ENCODE data around the gene UNC79.

UNC79 gene

GRCh38 chr14:93655078-93655750, 224.5 kb downstream of the UNC79 start:
- Histone ChIP-seq H3K4me3 (ENCODE audit: low read depth, low read length) (no peak overlapping the region), H3K27ac (no peak overlapping the region), H3K27me3 (replicated peaks) (no peaks in the 10 kb centered on the region), H3K36me3 (replicated peaks) (no peaks in the 10 kb centered on the region)
- TF ChIP-seq, protein P1, sequence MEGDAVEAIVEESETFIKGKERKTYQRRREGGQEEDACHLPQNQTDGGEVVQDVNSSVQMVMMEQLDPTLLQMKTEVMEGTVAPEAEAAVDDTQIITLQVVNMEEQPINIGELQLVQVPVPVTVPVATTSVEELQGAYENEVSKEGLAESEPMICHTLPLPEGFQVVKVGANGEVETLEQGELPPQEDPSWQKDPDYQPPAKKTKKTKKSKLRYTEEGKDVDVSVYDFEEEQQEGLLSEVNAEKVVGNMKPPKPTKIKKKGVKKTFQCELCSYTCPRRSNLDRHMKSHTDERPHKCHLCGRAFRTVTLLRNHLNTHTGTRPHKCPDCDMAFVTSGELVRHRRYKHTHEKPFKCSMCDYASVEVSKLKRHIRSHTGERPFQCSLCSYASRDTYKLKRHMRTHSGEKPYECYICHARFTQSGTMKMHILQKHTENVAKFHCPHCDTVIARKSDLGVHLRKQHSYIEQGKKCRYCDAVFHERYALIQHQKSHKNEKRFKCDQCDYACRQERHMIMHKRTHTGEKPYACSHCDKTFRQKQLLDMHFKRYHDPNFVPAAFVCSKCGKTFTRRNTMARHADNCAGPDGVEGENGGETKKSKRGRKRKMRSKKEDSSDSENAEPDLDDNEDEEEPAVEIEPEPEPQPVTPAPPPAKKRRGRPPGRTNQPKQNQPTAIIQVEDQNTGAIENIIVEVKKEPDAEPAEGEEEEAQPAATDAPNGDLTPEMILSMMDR (IDR thresholded peaks at IDR 0.05; ENCODE audit: low read depth, low read length, missing control alignments): peak; percentile 53
- DNase-seq: peak; percentile 40
- in situ Hi-C loops (cut with HindIII; ENCODE audit: low pct_ligation_motif_present, low sequenced_read_pairs): no loop called here

GRCh38 chr14:93657875-93658274, 227.1 kb downstream of the UNC79 start:
- in situ Hi-C loops (cut with HindIII; ENCODE audit: low pct_ligation_motif_present, low sequenced_read_pairs): no loop called here
- TF ChIP-seq, protein P1 (IDR thresholded peaks at IDR 0.05; ENCODE audit: low read depth, low read length, missing control alignments): no peak
- Histone ChIP-seq H3K36me3 (replicated peaks) (no peaks in the 10 kb centered on the region), H3K4me3 (ENCODE audit: low read depth, low read length) (no peak overlapping the region), H3K27ac (no peak overlapping the region), H3K27me3 (replicated peaks) (no peaks in the 10 kb centered on the region)
- DNase-seq: no peak

- TF ChIP-seq, protein P1 (IDR thresholded peaks at IDR 0.05; ENCODE audit: low read depth, low read length, missing control alignments): no peak
- no peak for DNase-seq
- H3K4me3 ChIP-seq (ENCODE audit: low read depth, low read length): no peak overlapping the region
- in situ Hi-C loops (cut with HindIII; ENCODE audit: low pct_ligation_motif_present, low sequenced_read_pairs): no loop called here
- H3K27me3 ChIP-seq (replicated peaks): no peaks in the 10 kb centered on the region
- no peaks in the 10 kb centered on the region for H3K36me3 ChIP-seq (replicated peaks)
- H3K27ac ChIP-seq: no peak overlapping the region
Measured at GRCh38 chr14:93663317-93663716, 232.6 kb downstream of the UNC79 start.

DNA sequence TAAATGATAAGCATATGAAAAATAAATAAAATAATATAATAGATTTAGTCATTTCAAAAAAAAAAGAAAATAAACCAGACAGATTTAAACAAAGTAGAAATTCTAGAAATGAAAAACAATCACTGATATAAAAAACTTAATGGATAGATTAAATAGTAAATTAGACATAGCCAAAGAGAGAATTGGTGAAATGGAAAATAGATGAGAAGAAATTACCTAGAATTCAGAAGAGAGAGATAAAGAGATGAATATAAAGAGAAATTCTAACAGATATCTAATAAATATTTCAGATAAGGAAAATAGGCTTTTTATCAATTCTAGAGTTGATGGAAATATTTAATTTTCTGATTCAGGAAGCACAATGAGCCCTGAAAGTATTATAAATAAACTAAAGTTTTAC, 234.4 kb downstream of the UNC79 start:
- no peak overlapping the region for H3K4me3 ChIP-seq (ENCODE audit: low read depth, low read length)
- TF ChIP-seq, protein P1 (IDR thresholded peaks at IDR 0.05; ENCODE audit: low read depth, low read length, missing control alignments): no peak
- no peaks in the 10 kb centered on the region for H3K27me3 ChIP-seq (replicated peaks)
- no peak overlapping the region for H3K27ac ChIP-seq
- in situ Hi-C loops (cut with HindIII; ENCODE audit: low pct_ligation_motif_present, low sequenced_read_pairs): no loop called here
- no peaks in the 10 kb centered on the region for H3K36me3 ChIP-seq (replicated peaks)
- DNase-seq: no peak

GRCh38 chr14:93669632-93670031, 238.9 kb downstream of the UNC79 start:
- no peaks in the 10 kb centered on the region for H3K36me3 ChIP-seq (replicated peaks)
- no peak overlapping the region for H3K4me3 ChIP-seq (ENCODE audit: low read depth, low read length)
- H3K27ac ChIP-seq: no peak overlapping the region
- TF ChIP-seq, protein P1 (IDR thresholded peaks at IDR 0.05; ENCODE audit: low read depth, low read length, missing control alignments): no peak
- DNase-seq: no peak
- no peaks in the 10 kb centered on the region for H3K27me3 ChIP-seq (replicated peaks)
- in situ Hi-C loops (cut with HindIII; ENCODE audit: low pct_ligation_motif_present, low sequenced_read_pairs): no loop called here

- H3K36me3 ChIP-seq (replicated peaks): no peaks in the 10 kb centered on the region
- H3K27me3 ChIP-seq (replicated peaks): no peaks in the 10 kb centered on the region
- no peak for DNase-seq
- H3K4me3 ChIP-seq (ENCODE audit: low read depth, low read length): no peak overlapping the region
- in situ Hi-C loops (cut with HindIII; ENCODE audit: low pct_ligation_motif_present, low sequenced_read_pairs): no loop called here
- no peak overlapping the region for H3K27ac ChIP-seq
- TF ChIP-seq, protein P1 (IDR thresholded peaks at IDR 0.05; ENCODE audit: low read depth, low read length, missing control alignments): no peak
Measured at GRCh38 chr14:93674343-93674742, 243.6 kb downstream of the UNC79 start.
